ENCODE measurements around the gene MTIF3. TPM values are rescaled to one million over a fixed set of nuclear protein-coding genes. Genes with fewer than 3 reads are reported as not detected.

Gene MTIF3
- polyA plus RNA-seq, 1 donor (not counting 4 experiments of a cell fraction or from before 2014, with no cell fraction given): 56.1 TPM

GRCh38 chr13:27472941-27473340, 22.6 kb upstream of the MTIF3 start:
- Histone ChIP-seq H3K36me3 (ENCODE audit: control insufficient read depth in 2 of 2, extremely low read depth in 1 of 2, insufficient read depth in 2 of 2, low read length in 2 of 2) (no peaks in the 10 kb centered on the region), H3K27ac (ENCODE audit: control insufficient read depth, insufficient read depth, low read length) (no peak overlapping the region), H4K20me1 (ENCODE audit: control insufficient read depth, extremely low read depth, insufficient read depth, low read length) (no peaks in the 10 kb centered on the region), H3K9me1 (ENCODE audit: control insufficient read depth, extremely low read depth, insufficient read depth, low read length) (no peaks in the 10 kb centered on the region), H3K4me3 (ENCODE audit: control insufficient read depth in 2 of 3, extremely low read depth in 1 of 3, insufficient read depth in 2 of 3, low read depth in 1 of 3, low read length in 3 of 3) (no peak overlapping the region), H3K9me3 (ENCODE audit: control insufficient read depth, low read depth, low read length) (no peaks in the 10 kb centered on the region), H3K79me2 (ENCODE audit: control insufficient read depth, insufficient read depth, low read length) (no peaks in the 10 kb centered on the region), H3K27me3 (ENCODE audit: control insufficient read depth, extremely low read depth, insufficient read depth, low read length) (peaks cover 4% of the 10 kb centered on the region), H3K4me2 (ENCODE audit: control insufficient read depth, extremely low read depth, insufficient read depth, low read depth, low read length) (no peak overlapping the region), H3K9ac (ENCODE audit: control insufficient read depth, extremely low read depth, insufficient read depth, low read length) (no peak overlapping the region), H2AFZ (ENCODE audit: control insufficient read depth, low read length) (no peak overlapping the region), H3K4me1 (ENCODE audit: control insufficient read depth, extremely low read depth, insufficient read depth, low read length) (no peaks in the 10 kb centered on the region)
- dilution Hi-C loops (cut with MboI; ENCODE audit: extremely low pct_ligation_motif_present, low sequenced_read_pairs): no loop called here
- TF ChIP-seq EZH2 (IDR thresholded peaks at IDR 0.05; ENCODE audit: low read length): no peak
- TF ChIP-seq CTCF (optimal IDR thresholded peaks at IDR 0.05 in 1 of 3, IDR thresholded peaks at IDR 0.05 in 1 of 3, conservative IDR thresholded peaks at IDR 0.05 in 1 of 3; ENCODE audit: extremely low read depth in 1 of 3, insufficient read depth in 2 of 3, low read length in 3 of 3): no peak
- FAIRE-seq (no peak), DNase-seq (ENCODE audit: low read depth, low spot score) (no peak)

- dilution Hi-C loops (cut with MboI; ENCODE audit: extremely low pct_ligation_motif_present, low sequenced_read_pairs): no loop called here
- no peaks in the 10 kb centered on the region for H3K79me2 ChIP-seq (ENCODE audit: control insufficient read depth, insufficient read depth, low read length)
- TF ChIP-seq EZH2 (IDR thresholded peaks at IDR 0.05; ENCODE audit: low read length) (no peak), CTCF (optimal IDR thresholded peaks at IDR 0.05 in 1 of 3, IDR thresholded peaks at IDR 0.05 in 1 of 3, conservative IDR thresholded peaks at IDR 0.05 in 1 of 3; ENCODE audit: extremely low read depth in 1 of 3, insufficient read depth in 2 of 3, low read length in 3 of 3) (no peak)
These were observed 22.1 kb upstream of the MTIF3 start for GRCh38 chr13:27472441-27472840.

More at GRCh38 chr13:27472441-27472840, 22.1 kb upstream of the MTIF3 start:
- no peak overlapping the region for H3K4me2 ChIP-seq (ENCODE audit: control insufficient read depth, extremely low read depth, insufficient read depth, low read depth, low read length)
- H3K9me3 ChIP-seq (ENCODE audit: control insufficient read depth, low read depth, low read length): no peaks in the 10 kb centered on the region
- peaks cover 4% of the 10 kb centered on the region for H3K27me3 ChIP-seq (ENCODE audit: control insufficient read depth, extremely low read depth, insufficient read depth, low read length)
- no peak overlapping the region for H2AFZ ChIP-seq (ENCODE audit: control insufficient read depth, low read length)
- no peaks in the 10 kb centered on the region for H3K36me3 ChIP-seq (ENCODE audit: control insufficient read depth in 2 of 2, extremely low read depth in 1 of 2, insufficient read depth in 2 of 2, low read length in 2 of 2)
- no peaks in the 10 kb centered on the region for H4K20me1 ChIP-seq (ENCODE audit: control insufficient read depth, extremely low read depth, insufficient read depth, low read length)
- no peaks in the 10 kb centered on the region for H3K4me1 ChIP-seq (ENCODE audit: control insufficient read depth, extremely low read depth, insufficient read depth, low read length)
- DNase-seq (ENCODE audit: low read depth, low spot score): no peak
- no peak for FAIRE-seq
- H3K4me3 ChIP-seq (ENCODE audit: control insufficient read depth in 2 of 3, extremely low read depth in 1 of 3, insufficient read depth in 2 of 3, low read depth in 1 of 3, low read length in 3 of 3): no peak overlapping the region
- H3K9me1 ChIP-seq (ENCODE audit: control insufficient read depth, extremely low read depth, insufficient read depth, low read length): no peaks in the 10 kb centered on the region
- no peak overlapping the region for H3K27ac ChIP-seq (ENCODE audit: control insufficient read depth, insufficient read depth, low read length)
- no peak overlapping the region for H3K9ac ChIP-seq (ENCODE audit: control insufficient read depth, extremely low read depth, insufficient read depth, low read length)
